ENCODE data around the gene ATG4B.

The ATG4B gene

DNA sequence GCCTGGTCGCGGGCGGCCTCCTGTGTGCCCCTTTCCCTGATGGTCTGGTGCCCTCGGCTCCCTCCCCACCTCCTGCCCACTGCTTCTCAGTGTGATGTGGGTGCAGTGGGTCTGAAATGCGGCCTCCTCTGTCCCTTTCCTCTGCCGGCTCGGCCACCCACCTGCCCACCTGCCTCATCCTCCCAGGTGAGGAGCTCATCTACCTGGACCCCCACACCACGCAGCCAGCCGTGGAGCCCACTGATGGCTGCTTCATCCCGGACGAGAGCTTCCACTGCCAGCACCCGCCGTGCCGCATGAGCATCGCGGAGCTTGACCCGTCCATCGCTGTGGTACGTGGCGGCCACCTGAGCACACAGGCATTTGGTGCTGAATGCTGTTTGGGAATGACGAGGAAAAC, 30.9 kb downstream of the ATG4B start:
- DNase-seq = no peak

GRCh38 chr2:241668839-241669238, 31.3 kb downstream of the ATG4B start:
- DNase-seq = no peak

DNA sequence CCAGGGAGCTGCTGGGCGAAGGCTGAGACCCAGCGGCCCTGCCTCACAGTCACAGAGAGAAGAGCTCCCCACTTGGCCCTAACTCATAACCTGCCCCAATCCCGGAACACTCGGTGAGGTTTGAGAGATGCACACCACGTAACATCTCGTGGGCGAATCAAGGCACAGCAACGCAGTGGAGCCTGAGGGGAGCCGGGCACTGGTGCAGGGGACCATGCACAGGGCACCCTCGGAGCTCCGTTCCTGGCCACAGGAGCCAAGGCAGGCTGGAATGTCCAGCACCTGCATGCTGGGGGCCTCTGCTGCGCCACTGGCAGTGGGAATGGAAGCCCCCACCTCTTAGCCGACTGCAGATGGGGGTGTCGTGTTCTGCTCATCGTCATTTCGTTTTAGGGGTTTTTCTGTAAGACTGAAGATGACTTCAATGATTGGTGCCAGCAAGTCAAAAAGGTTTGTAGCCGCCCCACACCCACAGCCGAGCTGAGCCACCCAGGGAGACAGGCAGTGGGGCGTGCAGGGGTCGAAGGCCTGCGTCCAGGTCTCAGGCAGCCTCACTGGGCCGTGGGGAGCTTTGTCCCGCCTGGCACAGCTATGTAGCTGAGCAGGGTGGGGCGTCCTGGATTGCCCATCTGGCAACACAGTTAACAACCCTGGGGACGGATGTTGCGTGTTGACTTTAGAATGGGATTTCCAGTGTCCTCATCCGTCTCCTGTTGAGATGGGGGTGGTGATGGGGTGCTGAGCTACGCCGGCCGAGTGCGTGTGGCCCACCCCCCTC, 33.0 kb downstream of the ATG4B start:
- no peak for DNase-seq

DNA sequence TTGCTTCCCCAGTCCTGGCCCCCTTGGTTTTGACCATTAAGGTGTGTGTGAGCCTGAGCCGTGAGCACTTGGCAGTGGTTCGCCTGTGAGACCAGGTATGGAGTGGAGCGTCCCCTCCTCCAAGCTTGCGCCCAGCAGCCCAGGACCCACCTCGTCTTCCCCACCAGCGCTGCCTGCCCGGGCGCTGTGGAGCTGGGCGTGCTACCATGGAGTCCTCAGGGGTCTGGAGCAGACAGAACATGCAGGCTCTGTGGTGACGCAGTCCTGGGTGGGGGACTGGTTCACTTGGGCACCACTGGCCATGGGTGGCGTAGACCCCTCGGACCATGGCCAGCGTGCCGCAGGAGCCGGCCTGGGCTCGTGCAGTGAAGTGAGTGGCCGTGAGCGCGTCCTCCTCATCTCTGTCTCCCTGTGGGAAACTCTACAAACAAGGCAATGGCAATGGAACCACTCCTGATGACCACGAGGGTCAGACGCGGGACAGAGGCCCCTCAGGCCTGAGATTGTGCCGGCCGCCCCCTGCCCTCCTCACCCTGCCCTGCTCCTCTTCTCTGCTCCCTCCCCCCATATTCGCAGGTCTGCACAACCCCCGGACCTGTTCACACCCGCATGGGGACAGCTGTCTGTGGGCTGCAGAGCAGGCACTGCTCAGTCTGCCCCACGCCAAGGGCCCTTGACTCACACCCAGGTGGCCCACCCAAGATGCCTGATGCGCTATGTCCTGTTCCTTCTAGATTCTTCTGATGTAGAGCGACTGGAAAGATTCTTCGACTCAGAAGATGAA, 34.2 kb downstream of the ATG4B start:
- no peak for DNase-seq

DNA sequence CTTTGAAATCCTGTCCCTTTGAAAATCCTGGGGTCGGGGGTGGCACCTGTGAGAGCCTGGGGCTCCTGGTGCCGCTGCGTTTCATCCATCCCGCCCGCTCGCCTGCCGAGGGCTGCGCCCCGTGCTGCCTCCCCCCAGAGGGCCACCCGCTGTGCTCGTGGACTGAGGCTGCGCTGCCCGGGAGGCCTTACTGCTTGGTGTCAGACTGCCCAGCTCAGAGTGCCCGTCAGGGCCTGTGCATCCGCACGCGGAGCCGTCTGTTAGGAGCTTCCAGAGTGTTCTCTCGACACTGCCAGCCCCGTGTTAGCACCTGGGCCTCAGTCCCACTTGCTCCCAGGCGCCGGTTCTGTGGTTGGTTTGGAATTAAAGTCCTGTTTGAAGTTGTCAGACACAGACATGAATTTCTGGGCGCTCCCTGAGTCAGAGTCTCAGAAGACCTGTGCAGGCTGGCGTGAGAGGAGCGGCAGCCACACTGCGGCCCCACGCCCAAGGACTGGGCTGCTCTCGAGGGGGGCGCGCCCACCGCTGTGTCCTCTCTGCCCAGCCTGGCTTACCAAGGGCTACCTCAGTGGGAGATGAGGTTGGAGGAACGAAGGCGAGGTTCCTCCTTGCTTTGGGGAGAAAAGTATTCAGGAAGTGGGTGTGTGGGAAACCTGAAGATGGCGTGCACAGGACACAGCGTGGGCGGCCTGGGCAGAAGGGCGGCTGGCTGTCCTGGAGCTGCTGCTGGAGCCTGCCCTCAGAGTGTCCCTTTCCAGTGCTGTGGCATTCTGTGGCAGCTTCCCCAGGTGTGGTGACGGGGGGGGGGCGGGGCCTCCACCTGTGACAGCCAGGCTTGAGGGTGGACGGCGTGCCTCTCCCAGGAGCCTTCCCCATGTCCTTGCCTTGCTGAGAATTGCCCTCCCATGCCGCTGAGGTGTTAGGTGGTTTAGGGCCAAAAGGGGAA, 35.0 kb downstream of the ATG4B start:
- no peak for DNase-seq

DNA sequence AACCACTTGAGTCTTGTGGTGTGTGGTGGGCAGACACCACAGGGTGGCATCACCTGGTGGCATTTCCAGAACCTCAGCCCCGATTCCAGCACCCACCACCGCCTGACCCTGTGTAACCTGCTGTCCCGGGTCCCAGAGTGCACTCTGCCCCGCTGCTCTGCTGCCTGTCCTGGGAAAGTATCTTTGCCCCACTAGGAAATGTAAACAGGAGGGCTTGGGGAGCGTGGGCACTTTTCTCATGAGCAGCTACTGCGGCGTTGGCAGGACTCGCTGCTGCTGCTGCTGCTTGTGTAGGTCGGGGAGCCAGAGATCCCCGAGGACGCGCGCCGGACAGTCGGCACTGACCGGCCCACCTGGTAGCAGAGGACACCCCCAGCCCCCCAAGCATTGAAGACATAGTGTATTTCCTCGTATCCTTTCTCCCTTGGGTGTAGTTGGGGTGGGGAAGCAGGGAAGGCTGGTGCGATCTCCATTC, 35.7 kb downstream of the ATG4B start:
- DNase-seq = no peak

- DNase-seq = peak; percentile 4
Measured at GRCh38 chr2:241673797-241674725, 36.6 kb downstream of the ATG4B start.

GRCh38 chr2:241675885-241676284, 38.4 kb downstream of the ATG4B start:
- DNase-seq = no peak

GRCh38 chr2:241676665-241677064, 39.2 kb downstream of the ATG4B start:
- DNase-seq = no peak

DNA sequence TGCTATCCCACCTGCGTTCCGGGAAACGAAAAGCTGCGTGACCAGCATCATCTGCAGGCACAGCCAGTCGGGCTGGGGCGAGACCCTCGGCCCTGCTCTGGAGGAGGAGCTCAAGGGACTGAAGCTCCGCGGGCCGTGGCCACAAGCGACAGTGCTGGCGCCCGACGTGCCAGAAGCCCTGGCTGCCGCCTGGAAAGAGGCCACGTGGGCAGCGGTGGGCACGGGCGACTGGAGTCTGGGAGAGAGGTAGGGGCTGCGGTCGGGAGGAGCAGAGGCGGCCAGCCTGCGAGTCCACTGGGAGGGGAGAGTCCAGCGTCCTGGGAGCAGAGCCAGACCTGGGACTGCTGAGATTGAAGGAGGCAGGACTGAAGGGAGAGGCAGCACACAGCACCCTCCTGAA, 39.9 kb downstream of the ATG4B start:
- DNase-seq = no peak

GRCh38 chr2:241678307-241678706, 40.8 kb downstream of the ATG4B start:
- DNase-seq = no peak

DNA sequence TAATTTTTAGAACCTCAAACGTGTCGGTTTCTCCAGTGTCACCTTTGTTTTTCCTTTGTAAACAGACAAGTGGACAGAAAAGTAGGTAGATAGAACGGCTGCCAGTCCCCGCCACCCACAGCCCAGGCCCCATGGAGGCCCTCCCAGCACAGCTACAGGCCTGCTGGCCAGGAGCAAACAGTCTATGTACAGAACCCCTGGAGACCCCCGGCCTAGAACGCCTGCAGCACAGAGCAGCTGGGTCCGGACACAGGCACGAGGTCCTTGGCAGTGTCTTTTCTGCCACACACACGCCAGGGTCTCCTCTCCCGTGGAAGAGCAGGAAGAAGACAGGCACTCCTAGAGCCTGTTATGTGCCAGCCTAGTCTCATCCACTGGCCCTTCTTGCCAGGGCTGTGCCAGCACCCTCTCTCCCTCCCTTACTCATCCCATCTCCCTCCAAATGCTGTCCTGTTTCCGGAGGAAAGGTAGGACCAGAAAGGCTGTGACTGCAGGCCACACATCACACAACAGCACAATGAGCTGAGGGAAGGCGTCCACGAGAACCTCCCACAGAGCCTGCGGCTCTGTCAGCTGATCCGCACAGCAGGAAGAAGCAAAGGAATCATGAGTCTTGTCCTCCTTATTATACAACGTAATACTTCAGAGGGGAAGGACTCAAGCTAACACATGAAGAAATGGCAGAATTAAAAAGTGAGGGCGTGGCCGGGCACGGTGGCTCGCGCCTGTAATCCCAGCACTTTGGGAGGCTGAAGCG, 41.5 kb downstream of the ATG4B start:
- no peak for DNase-seq

DNA sequence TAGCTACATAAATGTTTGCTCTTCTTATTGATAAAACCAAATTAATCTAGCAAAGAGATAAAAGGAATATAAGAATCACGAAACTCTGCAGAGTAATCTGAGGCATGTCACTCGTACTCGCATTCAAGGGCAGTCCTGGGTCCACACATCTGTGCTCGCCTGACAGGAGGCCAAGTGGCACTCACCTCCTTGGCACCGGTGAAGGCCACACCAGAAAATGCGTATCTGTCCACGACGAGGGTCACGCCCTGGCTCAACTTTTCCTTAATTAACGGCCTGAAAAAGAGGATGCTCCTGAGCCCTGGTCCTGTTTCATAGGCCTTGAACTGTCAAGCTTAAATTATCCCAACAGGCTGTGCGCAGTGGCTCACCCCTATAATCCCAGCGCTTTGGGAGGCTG, 42.6 kb downstream of the ATG4B start:
- no peak for DNase-seq

DNA sequence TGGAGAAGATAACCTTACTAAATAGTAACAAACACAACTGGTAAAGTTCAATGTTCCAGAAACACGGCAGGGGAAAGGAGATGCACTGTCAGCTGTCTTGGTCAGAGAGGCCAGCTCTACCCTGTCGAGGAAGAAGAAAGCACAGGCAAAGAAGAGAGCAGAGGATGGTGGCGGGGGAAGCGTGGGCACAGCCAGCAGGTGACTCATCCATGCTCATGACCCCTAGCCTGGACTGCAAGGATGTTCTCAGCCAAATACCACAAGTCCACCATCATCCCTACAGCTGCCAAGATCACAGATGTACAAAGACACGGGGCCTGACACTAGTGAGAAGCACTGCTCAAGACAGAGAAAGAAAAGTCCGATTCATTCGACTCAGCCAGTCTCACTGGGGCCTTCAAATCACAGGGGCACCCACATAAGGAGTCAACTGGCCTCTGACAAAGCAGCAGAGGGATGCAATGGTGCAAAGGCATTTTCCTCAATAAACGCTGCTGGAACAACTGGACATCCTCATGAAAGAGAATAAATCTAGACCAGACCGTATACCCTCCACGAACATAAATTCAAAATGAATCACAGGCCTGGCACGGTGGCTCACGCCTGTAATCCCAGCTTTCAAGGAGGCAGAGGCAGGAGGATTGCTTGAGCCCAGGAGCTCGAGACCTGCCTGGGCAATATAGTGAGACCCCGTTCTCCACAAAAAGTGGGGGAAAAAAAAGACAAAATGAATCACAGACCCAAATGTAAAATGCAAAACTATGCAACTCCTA, 43.5 kb downstream of the ATG4B start:
- DNase-seq = no peak

GRCh38 chr2:241686324-241686649, 48.8 kb downstream of the ATG4B start:
- DNase-seq = no peak

DNA sequence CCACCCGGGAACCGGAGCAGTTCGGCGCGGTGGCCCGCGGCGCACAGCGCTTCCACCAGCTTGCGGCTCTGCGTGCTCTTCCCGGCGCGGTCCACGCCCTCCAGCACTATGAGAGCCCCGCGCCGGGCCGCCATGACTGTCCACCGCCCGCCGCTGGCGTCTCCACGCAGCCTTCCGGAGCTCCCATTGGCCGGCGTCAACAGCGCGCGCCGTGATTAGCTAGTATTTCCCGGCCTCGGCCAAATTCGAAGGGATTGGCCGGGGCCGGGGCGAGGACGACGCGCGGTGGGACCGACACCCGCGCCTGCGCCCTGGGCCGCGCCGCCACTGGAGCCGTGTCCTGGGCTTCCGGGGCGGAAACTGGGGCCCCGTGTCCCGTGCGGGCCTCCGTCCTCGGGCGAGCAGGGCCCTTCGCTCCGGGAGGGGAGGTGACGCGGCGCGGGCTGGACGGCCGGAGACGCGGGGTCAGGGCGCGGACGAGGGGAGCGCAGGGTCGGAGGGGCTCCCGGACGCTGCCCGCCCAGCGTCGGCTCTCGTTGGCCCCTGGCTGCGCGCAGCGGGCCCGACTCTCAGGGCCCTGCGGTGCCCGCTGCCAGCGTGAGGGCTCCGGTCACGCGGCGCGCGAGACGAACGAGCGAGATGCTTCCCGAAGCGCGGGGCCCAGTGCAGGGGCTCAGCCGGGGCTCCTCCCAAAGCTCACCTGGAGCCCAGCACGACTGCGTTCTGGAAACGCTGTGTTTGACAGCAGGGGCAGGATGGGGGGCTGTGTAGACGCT, 49.3 kb downstream of the ATG4B start, which contains the start of gene DTYMK:
DTYMK (minus strand) TSS at position 166 of the 776 bp plus-strand sequence; CDS start at position 134, 32 bp downstream.
- peak; percentile 92 for DNase-seq

DNA sequence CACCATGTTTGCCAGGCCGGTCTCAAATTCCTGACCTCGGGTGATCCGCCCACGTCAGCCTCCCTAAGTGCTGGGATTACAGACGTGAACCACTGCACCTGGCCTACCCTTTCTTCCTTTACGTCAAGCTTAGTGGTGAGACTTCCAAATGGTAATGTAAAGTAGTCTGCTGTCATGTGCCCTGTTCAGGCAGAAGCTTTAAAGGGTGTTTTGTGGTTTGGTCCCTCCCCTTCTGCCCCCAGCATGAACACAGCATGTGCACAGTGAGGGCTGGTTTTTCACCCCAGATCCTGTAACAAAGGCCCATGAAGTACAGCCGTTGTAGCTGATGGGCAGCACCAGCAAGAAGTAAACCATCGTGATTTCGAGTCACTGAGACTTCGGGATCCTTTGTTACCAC, 51.8 kb downstream of the ATG4B start:
- no peak for DNase-seq

DNA sequence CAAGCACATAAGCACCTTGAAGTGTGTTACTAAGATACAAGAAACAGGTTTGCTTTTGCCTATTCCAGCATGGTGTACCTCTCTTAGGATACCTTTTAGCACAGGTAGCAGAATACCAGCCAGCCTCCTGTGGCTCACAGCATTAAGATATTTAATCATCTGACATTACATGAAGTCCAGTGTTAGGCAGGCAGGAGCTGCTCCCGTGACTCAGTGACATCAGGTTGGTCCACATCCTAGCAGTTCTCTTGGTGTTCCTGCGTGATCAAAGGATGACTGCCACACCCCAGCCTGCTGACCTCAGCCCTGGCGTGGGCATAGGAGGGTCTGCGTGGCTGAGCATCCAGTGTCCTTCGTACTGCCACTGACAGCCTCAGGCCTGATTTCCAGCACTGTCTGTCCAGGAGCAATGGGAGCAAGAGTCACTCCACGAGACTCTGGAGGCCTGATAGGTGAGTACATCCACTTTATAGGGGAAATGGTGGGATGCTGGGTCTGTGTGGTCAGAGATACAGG, 52.8 kb downstream of the ATG4B start:
- DNase-seq = no peak

GRCh38 chr2:241692448-241692847, 55.0 kb downstream of the ATG4B start:
- no peak for DNase-seq

All from NCI-H146 (cell line).